ENCODE results near the gene ACVR2A.

ACVR2A gene

GRCh38 chr2:147888680-147889079, 43.9 kb downstream of the ACVR2A start:
- TF ChIP-seq, protein P1, sequence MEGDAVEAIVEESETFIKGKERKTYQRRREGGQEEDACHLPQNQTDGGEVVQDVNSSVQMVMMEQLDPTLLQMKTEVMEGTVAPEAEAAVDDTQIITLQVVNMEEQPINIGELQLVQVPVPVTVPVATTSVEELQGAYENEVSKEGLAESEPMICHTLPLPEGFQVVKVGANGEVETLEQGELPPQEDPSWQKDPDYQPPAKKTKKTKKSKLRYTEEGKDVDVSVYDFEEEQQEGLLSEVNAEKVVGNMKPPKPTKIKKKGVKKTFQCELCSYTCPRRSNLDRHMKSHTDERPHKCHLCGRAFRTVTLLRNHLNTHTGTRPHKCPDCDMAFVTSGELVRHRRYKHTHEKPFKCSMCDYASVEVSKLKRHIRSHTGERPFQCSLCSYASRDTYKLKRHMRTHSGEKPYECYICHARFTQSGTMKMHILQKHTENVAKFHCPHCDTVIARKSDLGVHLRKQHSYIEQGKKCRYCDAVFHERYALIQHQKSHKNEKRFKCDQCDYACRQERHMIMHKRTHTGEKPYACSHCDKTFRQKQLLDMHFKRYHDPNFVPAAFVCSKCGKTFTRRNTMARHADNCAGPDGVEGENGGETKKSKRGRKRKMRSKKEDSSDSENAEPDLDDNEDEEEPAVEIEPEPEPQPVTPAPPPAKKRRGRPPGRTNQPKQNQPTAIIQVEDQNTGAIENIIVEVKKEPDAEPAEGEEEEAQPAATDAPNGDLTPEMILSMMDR (IDR thresholded peaks at IDR 0.05; ENCODE audit: low read depth, low read length), result no peak
- no peak overlapping the region for H3K4me3 ChIP-seq (ENCODE audit: low read depth, low read length)

- no peak overlapping the region for H3K4me3 ChIP-seq (ENCODE audit: low read depth, low read length)
- TF ChIP-seq, protein P1 (IDR thresholded peaks at IDR 0.05; ENCODE audit: low read depth, low read length), result no peak
These were observed 59.2 kb downstream of the ACVR2A start for GRCh38 chr2:147904051-147904450.

DNA sequence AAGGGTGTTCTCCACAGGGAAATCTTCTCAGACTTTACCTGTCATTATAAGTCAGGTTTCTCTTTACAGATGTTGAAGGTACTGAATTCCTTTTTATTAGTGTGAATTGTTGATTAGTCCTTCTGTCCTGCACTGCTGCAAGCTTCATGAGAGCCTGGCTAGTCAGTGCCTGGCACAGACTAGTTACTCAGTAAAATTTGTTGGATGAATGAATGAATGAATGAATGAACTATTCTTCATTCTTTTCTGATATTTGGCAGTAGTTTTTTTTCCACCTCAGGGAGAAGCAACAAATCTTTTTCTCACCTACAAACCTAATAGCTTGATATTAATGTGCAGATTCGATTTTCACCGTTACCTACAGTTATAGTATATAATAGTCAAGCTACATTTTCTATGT, 64.3 kb downstream of the ACVR2A start:
- TF ChIP-seq, protein P1 (IDR thresholded peaks at IDR 0.05; ENCODE audit: low read depth, low read length), result no peak
- no peak overlapping the region for H3K4me3 ChIP-seq (ENCODE audit: low read depth, low read length)

DNA sequence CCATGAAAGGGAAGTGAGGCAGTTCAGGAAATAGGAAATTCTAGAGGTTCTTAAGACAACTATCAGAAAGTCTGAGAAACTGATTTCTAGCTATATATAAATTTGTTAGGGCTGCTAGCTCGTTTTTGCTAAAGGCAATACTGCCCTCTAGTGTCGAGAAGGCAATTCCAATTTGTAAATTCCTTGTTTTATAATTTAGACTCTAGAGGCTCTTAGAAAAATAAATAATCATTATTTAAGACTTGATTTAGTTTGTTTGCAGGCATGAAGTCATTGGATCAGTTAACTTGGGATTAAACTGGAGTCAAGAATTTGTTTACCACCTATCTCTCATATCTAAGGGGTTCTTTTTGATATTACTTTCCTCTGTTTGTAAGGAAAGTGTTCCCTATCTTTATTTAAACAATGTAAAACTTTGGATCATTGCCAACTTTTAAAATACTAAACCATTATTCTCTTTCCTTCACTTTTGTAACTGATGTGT, 66.2 kb downstream of the ACVR2A start:
- TF ChIP-seq, protein P1 (IDR thresholded peaks at IDR 0.05; ENCODE audit: low read depth, low read length), result peak; percentile 28; the same call in 1 of the 2 replicates
- no peak overlapping the region for H3K4me3 ChIP-seq (ENCODE audit: low read depth, low read length)

DNA sequence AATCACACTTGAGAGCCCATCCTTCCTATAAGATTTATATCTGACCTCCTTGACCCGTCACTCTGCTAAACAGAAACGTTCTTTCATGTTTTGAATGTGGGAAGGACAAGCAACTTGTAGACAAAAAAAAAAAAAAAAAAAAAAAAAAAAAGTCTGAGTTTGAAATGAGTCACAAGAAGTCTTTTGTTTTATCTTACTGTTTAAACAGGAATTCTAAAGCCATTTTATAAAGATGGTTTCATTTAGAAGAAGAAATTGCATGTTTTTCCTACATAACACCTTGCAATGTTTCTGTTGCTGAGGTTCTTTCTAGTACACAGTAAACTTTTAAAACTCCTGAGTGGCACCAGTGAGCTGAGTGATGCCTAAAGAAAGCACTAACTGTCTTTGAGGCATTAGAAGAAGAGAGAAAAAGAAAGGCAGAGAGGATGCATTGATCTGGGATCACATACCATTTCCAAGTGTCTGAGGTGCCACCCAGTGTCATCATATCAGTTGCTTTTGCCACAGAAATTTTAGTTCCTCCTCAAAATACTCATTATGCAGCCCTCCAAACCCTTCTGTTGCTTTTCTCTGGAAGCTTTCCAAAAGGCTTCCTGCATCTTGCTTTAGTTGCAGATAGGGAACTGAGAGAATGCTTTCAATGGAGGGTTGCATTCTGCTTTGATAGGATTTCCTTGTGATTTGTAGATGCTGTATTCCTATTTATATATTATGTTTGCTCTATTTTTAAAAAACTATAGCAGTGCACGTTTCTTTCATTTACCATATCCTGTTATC, 69.1 kb downstream of the ACVR2A start:
- H3K4me3 ChIP-seq (ENCODE audit: low read depth, low read length), result no peak overlapping the region
- TF ChIP-seq, protein P1 (IDR thresholded peaks at IDR 0.05; ENCODE audit: low read depth, low read length), result no peak

GRCh38 chr2:147916067-147916466, 71.2 kb downstream of the ACVR2A start:
- TF ChIP-seq, protein P1 (IDR thresholded peaks at IDR 0.05; ENCODE audit: low read depth, low read length), result no peak
- no peak overlapping the region for H3K4me3 ChIP-seq (ENCODE audit: low read depth, low read length)

DNA sequence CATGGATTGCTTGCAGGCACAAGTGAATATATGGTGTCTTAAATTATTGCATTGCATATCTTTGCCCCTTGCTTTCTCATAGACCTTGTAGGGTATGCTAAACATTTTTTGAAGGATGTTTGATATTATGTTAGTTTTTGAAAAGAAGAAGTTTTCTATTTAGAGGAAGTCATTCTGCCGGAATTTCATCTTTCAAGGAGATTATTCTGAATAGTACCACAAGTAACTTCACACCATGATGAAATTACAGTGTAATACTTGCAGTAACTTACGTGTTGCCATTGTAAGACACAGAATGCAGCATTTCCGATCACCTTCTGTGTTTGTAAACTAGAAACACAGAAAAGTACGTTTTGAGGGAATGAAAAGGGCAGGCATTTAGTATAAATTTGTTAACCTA, 71.9 kb downstream of the ACVR2A start:
- TF ChIP-seq, protein P1 (IDR thresholded peaks at IDR 0.05; ENCODE audit: low read depth, low read length), result no peak

More for the DNA sequence above, 71.9 kb downstream of the ACVR2A start:
- H3K4me3 ChIP-seq (ENCODE audit: low read depth, low read length), result no peak overlapping the region
